GM11168 (cell line): ENCODE measurements around the gene JAKMIP1.

Source experiments
- in situ Hi-C: fragments of 300-500 bp; cut with MboI; formaldehyde crosslinking; loops from one replicate; pipeline ENCODE4 v1.12.0; 2022; ENCODE audit warnings: low sequenced_read_pairs; ENCODE audit not compliant: unreplicated experiment

JAKMIP1 gene

GRCh38 chr4:6123976-6124375, 76.4 kb downstream of the JAKMIP1 start:
- in situ Hi-C loops = no loop called here

GRCh38 chr4:6123541-6123940, 76.8 kb downstream of the JAKMIP1 start:
- in situ Hi-C loops = no loop called here

GRCh38 chr4:6123116-6123515, 77.2 kb downstream of the JAKMIP1 start:
- in situ Hi-C loops = no loop called here

- in situ Hi-C loops = no loop called here
Observed at GRCh38 chr4:6122496-6122895, 77.9 kb downstream of the JAKMIP1 start.

GRCh38 chr4:6121941-6122340, 78.4 kb downstream of the JAKMIP1 start:
- in situ Hi-C loops = no loop called here

GRCh38 chr4:6121276-6121850, 79.0 kb downstream of the JAKMIP1 start:
- in situ Hi-C loops = no loop called here

- in situ Hi-C loops = no loop called here
Observed at GRCh38 chr4:6120361-6120760, 80.0 kb downstream of the JAKMIP1 start.

- in situ Hi-C loops = no loop called here
Observed at GRCh38 chr4:6119507-6120020, 80.8 kb downstream of the JAKMIP1 start.

GRCh38 chr4:6118201-6118600, 82.1 kb downstream of the JAKMIP1 start:
- in situ Hi-C loops = no loop called here

- in situ Hi-C loops = no loop called here
Observed at GRCh38 chr4:6116696-6117285, 83.6 kb downstream of the JAKMIP1 start.

- in situ Hi-C loops = no loop called here
Observed at GRCh38 chr4:6115746-6116586, 84.4 kb downstream of the JAKMIP1 start.

- in situ Hi-C loops = no loop called here
Observed at GRCh38 chr4:6115342-6115741, 85.0 kb downstream of the JAKMIP1 start.

GRCh38 chr4:6114601-6115000, 85.7 kb downstream of the JAKMIP1 start:
- in situ Hi-C loops = no loop called here

GRCh38 chr4:6114181-6114580, 86.2 kb downstream of the JAKMIP1 start:
- in situ Hi-C loops = no loop called here

GRCh38 chr4:6113641-6114040, 86.7 kb downstream of the JAKMIP1 start:
- in situ Hi-C loops = no loop called here

- in situ Hi-C loops = no loop called here
Observed at GRCh38 chr4:6112606-6113290, 87.6 kb downstream of the JAKMIP1 start.

- in situ Hi-C loops = no loop called here
Observed at GRCh38 chr4:6111354-6111960, 88.9 kb downstream of the JAKMIP1 start.

- in situ Hi-C loops = no loop called here
Observed at GRCh38 chr4:6110681-6111353, 89.5 kb downstream of the JAKMIP1 start.

- in situ Hi-C loops = no loop called here
Observed at GRCh38 chr4:6109842-6110560, 90.3 kb downstream of the JAKMIP1 start.
